Type B pancreatic cell (in vitro differentiated cells): Measurements from ENCODE around the gene VAV2. TPM values are rescaled to one million over a fixed set of nuclear protein-coding genes. Genes with fewer than 3 reads are reported as not detected.
A peak's percentile ranks its signal among the peaks of the same experiment; 100 is the strongest.

Source experiments
- DNase-seq: peaks from one replicate; pipeline ENCODE4 v3.0.0; 2021; ENCODE audit warnings: mixed read lengths; ENCODE audit not compliant: unreplicated experiment; ENCODE audit errors: extremely low spot score
- H3K27ac Mint-ChIP-seq: 2 replicates; pipeline ENCODE4 v1.8.0; 2021; ENCODE audit warnings: mild to moderate bottlenecking, mixed read lengths
- H3K27me3 Mint-ChIP-seq: 2 replicates; pipeline ENCODE4 v1.8.0; 2021; ENCODE audit warnings: mixed read lengths
- H3K36me3 Mint-ChIP-seq: 2 replicates; pipeline ENCODE4 v1.8.0; 2021; ENCODE audit warnings: mixed read lengths
- H3K4me1 Mint-ChIP-seq: one replicate; pipeline ENCODE4 v1.8.0; 2021; ENCODE audit warnings: mixed read lengths; ENCODE audit not compliant: unreplicated experiment
- H3K4me3 Mint-ChIP-seq: 2 replicates; pipeline ENCODE4 v1.8.0; 2021; ENCODE audit warnings: mild to moderate bottlenecking, mixed read lengths
- H3K9me3 Mint-ChIP-seq: 2 replicates; pipeline ENCODE4 v1.8.0; 2021; ENCODE audit warnings: mixed read lengths
- total RNA-seq: library from RNA; stranded (reverse); gene quantifications from 2 replicates; pipeline ENCODE4 v1.2.1, GENCODE V29; 2021; ENCODE audit warnings: low replicate concordance
- TF ChIP-seq, protein P1 (sequence below): fragments of 200-600 bp; sonication (generic); conservative IDR thresholded peaks from 2 replicates; pipeline ENCODE4 v1.5.0; 2021; ENCODE audit warnings: antibody characterized with exemption, mild to moderate bottlenecking

Gene VAV2
- total RNA-seq, 1 donor from 2014 or later, result 39.4 TPM

DNA sequence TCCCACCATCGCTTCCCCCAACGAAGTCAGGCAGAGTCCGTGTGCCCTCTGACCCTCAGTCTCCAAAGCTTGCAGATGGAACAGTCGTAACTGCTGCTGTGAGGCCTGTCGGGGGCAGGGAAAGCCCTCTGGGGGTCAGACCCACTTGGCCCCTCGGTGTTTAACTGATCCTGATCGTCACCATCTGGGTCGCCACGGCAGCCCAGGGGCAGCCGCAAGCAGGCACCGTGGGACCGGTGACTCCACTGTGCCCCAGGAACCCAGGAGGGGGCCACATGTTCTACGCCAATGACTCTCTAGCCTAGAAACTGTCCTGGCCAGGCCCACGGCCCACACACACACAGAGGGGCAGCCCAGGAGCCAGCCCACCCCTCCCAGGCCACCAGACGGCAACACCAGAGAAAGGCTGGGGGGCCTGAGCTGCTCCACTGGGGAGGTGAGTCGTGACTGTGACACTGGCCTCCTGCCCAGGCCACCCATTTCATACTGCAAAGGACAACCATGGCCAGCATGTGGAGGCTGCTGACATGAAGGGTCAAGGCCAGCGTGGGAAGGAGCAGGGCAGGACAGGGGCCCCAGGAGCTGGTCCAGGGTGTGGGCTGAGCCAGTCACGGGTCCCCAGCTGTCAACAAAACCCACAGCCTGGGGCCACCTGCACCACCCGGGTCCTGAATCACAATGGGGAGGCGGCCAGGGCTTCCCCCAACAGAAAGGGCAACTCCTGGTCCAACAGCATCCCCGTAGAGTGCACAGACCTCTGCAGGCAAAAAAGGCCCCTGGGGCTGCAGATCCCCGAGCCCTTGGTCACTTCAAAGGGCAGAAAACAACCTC, 20.8 kb downstream of the VAV2 start:
- Mint-ChIP-seq H3K9me3 (no peaks in the 10 kb centered on the region), H3K27me3 (no peaks in the 10 kb centered on the region), H3K4me3 (no peak overlapping the region), H3K27ac (peak overlapping the region; percentile 75), H3K4me1 (peaks cover 37% of the 10 kb centered on the region), H3K36me3 (peaks cover 3% of the 10 kb centered on the region)
- TF ChIP-seq, protein P1, sequence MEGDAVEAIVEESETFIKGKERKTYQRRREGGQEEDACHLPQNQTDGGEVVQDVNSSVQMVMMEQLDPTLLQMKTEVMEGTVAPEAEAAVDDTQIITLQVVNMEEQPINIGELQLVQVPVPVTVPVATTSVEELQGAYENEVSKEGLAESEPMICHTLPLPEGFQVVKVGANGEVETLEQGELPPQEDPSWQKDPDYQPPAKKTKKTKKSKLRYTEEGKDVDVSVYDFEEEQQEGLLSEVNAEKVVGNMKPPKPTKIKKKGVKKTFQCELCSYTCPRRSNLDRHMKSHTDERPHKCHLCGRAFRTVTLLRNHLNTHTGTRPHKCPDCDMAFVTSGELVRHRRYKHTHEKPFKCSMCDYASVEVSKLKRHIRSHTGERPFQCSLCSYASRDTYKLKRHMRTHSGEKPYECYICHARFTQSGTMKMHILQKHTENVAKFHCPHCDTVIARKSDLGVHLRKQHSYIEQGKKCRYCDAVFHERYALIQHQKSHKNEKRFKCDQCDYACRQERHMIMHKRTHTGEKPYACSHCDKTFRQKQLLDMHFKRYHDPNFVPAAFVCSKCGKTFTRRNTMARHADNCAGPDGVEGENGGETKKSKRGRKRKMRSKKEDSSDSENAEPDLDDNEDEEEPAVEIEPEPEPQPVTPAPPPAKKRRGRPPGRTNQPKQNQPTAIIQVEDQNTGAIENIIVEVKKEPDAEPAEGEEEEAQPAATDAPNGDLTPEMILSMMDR, result no peak
- DNase-seq, result no peak

DNA sequence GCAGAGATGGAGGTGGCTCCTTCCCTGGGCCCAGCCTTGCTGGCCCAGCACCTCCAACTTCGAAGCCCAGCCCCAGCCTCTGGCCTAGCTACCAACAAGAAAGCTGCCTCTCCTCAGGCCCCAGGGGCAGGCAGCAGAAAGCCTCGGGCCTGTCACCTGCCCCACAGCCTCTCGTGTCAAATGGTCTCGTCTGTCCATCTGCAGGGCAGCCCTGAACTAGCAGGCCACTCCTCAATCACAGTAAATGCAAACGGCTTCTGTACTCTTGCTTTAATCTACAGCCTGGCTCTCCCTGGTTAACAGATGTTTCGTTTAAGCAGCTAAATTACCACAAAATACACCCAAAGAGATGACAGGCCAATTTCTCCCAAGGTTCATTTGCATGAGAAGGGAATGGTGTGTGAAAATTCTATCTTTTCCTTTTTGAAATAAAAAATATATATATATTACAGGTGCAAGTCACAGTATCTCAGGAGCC, 21.5 kb downstream of the VAV2 start:
- Mint-ChIP-seq H3K36me3 (peaks cover 3% of the 10 kb centered on the region), H3K9me3 (peaks cover 3% of the 10 kb centered on the region), H3K4me1 (peaks cover 37% of the 10 kb centered on the region), H3K4me3 (no peak overlapping the region), H3K27me3 (no peaks in the 10 kb centered on the region), H3K27ac (no peak overlapping the region)
- no peak for DNase-seq
- TF ChIP-seq, protein P1, result no peak

DNA sequence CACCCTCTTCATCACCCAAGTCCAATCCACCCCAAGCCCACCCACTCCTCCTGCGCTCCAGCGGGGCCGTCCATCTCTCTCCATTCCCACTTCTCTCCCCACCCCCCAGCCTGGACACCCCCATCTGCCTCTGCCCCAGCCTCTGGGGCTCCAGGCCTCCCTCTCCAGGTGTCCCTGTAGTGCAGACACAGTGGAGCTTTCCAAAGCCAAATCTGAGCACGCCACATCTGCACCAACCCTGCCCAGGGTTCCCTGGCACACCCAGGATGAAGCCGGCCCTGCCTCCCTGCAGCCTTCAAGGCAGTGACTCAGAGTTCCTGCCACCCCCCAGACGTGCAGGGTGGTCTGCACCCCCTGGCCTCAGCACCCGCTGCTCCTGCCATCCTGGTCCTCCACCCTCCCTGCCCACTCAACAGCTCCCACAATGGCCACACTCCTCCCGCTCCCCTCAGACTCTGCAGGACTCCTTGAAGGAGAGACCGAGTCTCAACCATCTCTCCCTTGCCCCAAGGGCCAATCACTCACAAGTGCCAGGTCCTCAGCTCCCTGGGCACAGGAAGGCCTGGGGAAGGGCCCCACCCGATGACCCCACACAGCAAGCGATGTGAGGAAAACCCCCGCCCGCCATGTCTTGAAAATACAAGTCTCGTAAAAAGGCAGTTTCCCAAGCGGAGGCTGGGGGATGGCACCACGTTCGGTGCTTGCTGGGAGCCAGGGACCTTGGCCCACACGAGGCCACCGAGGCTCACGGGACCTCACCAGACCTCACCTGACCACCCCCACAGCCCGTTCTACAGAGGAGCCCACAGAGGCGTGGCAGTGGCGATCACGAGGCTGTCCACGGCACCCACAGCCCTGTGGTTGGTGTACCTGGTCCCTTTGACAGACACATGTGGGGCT, 22.2 kb downstream of the VAV2 start:
- no peaks in the 10 kb centered on the region for H3K27me3 Mint-ChIP-seq

DNA sequence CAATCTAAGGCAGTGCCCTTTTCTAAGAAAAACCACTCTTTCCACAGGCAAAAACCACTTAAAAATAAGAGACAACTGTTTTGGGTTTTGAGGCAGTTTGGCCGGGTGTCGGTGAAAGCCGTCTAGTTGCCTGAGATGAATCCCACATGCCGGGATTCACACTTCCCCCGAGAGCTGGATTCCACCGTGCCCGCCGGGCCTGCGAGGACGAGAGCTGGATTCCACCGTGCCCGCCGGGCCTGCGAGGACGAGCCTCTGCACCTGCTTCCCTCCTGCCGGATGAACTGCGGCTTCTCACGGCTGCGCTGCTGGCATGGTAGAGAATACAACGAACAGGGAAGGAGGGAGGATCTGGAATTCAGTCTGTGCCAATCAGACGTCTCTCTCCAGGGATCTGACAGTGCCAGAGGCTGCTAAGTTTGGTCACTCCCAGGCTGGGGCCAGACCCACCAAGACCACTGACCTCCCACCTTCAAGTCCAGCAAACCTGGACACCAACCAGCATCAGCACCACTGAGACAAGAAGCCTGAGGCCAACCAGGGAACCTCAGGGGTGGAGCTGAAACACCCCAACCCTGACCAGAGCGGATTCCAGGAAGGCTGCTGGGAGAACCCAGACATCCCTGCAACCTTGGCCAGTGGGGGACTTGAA, 23.0 kb downstream of the VAV2 start:
- DNase-seq, result no peak
- H3K36me3 Mint-ChIP-seq, result peaks cover 3% of the 10 kb centered on the region
- peaks cover 28% of the 10 kb centered on the region for H3K4me1 Mint-ChIP-seq
- TF ChIP-seq, protein P1, result no peak
- H3K27me3 Mint-ChIP-seq, result no peaks in the 10 kb centered on the region
- H3K9me3 Mint-ChIP-seq, result peaks cover 3% of the 10 kb centered on the region
- no peak overlapping the region for H3K4me3 Mint-ChIP-seq
- H3K27ac Mint-ChIP-seq, result no peak overlapping the region

More for the DNA sequence above, 22.2 kb downstream of the VAV2 start:
- no peak overlapping the region for H3K4me3 Mint-ChIP-seq
- H3K36me3 Mint-ChIP-seq, result peaks cover 3% of the 10 kb centered on the region
- TF ChIP-seq, protein P1, result no peak
- peaks cover 3% of the 10 kb centered on the region for H3K9me3 Mint-ChIP-seq
- DNase-seq, result no peak
- no peak overlapping the region for H3K27ac Mint-ChIP-seq
- peaks cover 32% of the 10 kb centered on the region for H3K4me1 Mint-ChIP-seq

DNA sequence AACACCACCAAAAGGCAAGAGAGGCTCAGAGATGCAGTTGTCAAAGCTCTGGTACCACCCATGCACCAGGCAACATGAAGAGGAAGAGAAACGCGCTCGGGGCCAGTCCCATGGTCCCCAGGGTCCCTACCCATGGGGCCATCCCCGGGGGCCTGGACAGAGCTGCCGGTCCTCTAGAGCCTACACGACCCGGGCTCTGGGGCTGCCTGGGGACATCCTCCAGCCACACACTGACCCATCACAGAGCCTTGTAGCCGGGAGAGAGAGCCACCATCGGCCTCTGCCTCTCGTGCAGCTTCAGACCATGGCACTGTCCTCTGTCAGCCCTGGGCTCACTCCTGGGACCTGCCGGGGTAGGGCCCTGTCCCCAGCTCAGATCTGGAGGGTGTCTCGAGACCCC, 23.7 kb downstream of the VAV2 start:
- DNase-seq, result no peak
- H3K27ac Mint-ChIP-seq, result no peak overlapping the region
- peaks cover 23% of the 10 kb centered on the region for H3K4me1 Mint-ChIP-seq
- no peak overlapping the region for H3K4me3 Mint-ChIP-seq
- H3K36me3 Mint-ChIP-seq, result peaks cover 3% of the 10 kb centered on the region
- H3K9me3 Mint-ChIP-seq, result peaks cover 3% of the 10 kb centered on the region
- H3K27me3 Mint-ChIP-seq, result no peaks in the 10 kb centered on the region
- TF ChIP-seq, protein P1, result no peak
